BE2C (cell line): ENCODE measurements around the gene PRDM10.

ENCODE experiments used
- DNase-seq: peaks from one replicate; pipeline ENCODE4 v3.0.0-alpha.2; 2020
- H3K27me3 ChIP-seq: fragments of 250-450 bp; sonication (Bioruptor Pico); 2 replicates; pipeline ENCODE4 v1.5.1; 2020; ENCODE audit warnings: mild to moderate bottlenecking
- H3K36me3 ChIP-seq: fragments of 250-450 bp; sonication (Bioruptor Pico); 2 replicates; pipeline ENCODE4 v1.5.1; 2020; ENCODE audit warnings: mild to moderate bottlenecking
- H3K4me1 ChIP-seq: fragments of 250-450 bp; sonication (Bioruptor Pico); 2 replicates; pipeline ENCODE4 v1.5.1; 2020
- H3K4me3 ChIP-seq: 2 replicates; pipeline ENCODE4 v1.5.1; 2011; ENCODE audit warnings: low read depth, low read length
- H3K9me3 ChIP-seq: fragments of 250-450 bp; sonication (Bioruptor Pico); 2 replicates; pipeline ENCODE4 v1.5.1; 2020
- TF ChIP-seq, protein P1 (sequence below): IDR thresholded peaks from 2 replicates; pipeline ENCODE4 v1.5.1; 2012; ENCODE audit warnings: mild to moderate bottlenecking, low read depth, low read length

PRDM10 gene

DNA sequence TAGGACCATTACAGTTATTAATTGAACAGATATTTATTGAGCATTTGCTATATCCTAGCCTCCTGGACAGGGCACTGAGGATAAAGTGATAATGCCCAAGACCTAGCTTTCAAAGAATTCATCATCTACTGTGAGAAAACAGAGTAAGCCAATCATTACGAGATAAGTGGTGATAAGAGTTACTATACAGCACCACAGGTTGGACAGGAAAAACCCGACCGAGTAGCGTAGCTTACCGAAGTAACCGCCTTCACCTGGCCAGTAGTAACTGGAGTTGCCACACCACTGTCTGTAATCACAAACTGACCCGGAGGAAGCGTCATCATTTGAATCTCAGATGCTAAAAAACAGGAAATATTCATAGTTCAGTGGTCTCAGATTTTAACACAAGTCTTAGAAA, 97.2 kb downstream of the PRDM10 start:
- H3K36me3 ChIP-seq: no peaks in the 10 kb centered on the region; the same call in 1 of the 2 replicates

DNA sequence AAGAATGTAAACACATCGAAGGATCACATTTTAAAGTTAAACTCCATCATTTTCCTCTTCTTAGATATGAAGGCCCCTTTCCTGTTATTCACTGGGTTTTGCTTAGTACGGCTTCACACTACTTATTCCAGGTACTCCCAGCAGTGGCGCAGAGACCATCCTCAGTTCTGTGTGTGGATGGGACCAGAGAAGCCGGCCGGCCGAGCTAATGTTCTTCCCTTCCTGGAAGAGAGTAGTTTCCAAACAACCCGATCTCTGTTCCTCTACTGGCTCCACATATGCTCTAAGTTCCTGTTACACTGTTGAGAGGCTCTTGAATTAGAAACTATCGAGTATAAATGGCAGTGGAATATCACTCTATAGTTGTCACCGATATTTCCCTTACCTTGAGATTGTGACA, 106.6 kb downstream of the PRDM10 start:
- no peaks in the 10 kb centered on the region for H3K9me3 ChIP-seq
- H3K27me3 ChIP-seq: no peaks in the 10 kb centered on the region
- DNase-seq: no peak
- H3K4me1 ChIP-seq: peaks cover 8% of the 10 kb centered on the region
- peak overlapping the region; percentile 94 for H3K4me3 ChIP-seq
- H3K36me3 ChIP-seq: peaks cover 18% of the 10 kb centered on the region
- TF ChIP-seq, protein P1, sequence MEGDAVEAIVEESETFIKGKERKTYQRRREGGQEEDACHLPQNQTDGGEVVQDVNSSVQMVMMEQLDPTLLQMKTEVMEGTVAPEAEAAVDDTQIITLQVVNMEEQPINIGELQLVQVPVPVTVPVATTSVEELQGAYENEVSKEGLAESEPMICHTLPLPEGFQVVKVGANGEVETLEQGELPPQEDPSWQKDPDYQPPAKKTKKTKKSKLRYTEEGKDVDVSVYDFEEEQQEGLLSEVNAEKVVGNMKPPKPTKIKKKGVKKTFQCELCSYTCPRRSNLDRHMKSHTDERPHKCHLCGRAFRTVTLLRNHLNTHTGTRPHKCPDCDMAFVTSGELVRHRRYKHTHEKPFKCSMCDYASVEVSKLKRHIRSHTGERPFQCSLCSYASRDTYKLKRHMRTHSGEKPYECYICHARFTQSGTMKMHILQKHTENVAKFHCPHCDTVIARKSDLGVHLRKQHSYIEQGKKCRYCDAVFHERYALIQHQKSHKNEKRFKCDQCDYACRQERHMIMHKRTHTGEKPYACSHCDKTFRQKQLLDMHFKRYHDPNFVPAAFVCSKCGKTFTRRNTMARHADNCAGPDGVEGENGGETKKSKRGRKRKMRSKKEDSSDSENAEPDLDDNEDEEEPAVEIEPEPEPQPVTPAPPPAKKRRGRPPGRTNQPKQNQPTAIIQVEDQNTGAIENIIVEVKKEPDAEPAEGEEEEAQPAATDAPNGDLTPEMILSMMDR: no peak

More for the DNA sequence above, 97.2 kb downstream of the PRDM10 start:
- H3K9me3 ChIP-seq: no peaks in the 10 kb centered on the region
- no peaks in the 10 kb centered on the region for H3K27me3 ChIP-seq
- H3K4me3 ChIP-seq: no peak overlapping the region
- DNase-seq: no peak
- no peaks in the 10 kb centered on the region for H3K4me1 ChIP-seq
- TF ChIP-seq, protein P1: no peak

DNA sequence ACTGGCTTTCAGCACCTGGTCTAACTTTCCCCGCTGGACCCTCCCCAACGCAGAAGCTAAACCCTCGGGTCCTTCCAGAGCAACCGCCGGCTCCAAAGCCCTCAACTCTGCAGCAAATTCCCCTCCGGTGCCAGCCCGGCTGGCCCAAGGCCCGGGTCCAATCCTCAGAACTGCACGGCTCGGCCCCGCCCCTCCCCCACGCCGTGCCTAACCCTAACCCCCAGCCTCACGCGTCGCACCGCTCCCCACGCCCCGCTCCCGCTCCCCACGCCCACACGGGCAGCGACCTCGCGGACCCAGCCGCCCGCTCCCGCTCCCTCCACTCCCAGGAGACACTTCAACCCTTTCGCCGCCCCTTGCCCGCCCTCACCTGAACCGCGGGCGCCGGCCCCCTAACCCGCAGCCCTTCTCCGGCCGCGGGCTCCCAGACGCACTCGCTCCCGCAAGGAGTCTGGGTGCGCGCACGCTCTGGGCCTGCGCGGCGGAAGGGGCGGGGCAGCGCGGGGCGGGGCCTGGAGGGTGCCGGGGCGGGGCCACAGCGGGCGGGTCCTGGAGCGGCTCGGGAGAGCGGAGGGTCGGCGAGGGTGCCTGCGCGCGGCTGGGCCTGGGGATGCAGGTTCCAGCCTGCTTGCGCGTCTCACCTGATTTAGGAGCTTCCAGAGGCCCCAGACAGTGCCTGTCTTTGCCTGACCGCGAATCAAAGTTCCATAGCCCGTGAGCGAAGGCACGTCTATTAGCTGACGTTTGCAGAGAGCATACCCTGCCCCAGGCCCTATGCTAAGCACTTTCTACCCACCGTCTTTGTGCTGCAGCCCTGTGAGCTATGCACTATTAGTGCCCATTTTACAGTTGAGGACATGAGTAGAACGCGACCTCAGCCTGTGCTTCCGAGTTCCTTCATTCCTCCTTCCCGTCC, 107.3 kb downstream of the PRDM10 start, which contains the start of gene NFRKB:
Gene NFRKB (minus strand): TSS at position 453 of the 916 bp plus-strand sequence. CDS start 2,729 bp downstream, outside the sequence.
- TF ChIP-seq, protein P1: no peak
- Histone ChIP-seq H3K27me3 (no peaks in the 10 kb centered on the region), H3K36me3 (peaks cover 25% of the 10 kb centered on the region), H3K9me3 (no peaks in the 10 kb centered on the region), H3K4me1 (peaks cover 8% of the 10 kb centered on the region), H3K4me3 (peak within 1 kb of the TSS; percentile 94)
- peak; percentile 92 for DNase-seq

DNA sequence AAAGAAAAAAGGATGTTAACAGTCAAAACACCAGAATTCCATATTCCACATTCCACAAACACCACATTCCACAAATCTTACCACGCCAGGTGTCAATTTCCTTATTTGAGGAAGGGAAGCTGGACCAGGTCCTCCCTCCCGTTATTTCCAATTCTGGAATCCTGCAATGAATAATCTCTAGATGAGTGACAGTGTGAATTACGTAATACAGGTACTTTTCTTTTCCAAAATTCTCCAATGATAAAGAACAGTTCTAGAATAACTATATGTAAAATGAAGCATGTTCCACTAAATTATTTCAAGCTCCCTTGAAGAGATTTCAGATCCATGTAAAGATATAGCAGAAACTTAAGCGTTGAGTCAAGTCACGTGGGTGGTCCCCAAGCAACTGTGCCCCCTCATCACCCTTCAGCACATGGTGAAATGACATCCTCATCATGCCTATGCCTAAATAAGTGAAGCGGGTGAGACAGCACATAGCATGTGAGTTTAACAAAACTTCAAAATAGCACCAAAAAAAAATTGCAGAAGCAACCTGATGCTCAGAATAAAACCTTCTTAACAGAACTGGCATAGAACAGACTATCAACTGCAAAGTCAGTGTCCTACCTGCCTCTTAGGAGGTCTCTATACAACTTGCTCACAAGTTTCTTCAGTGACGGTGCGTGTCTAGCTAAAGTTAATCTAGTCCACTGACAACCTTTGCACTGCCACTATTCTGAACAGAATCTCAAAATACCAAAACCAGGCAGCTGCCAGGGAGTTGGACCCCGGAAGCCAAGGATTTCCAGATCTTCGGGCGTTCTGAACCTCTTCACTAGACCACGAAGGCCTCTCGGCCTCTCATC, 108.1 kb downstream of the PRDM10 start:
- TF ChIP-seq, protein P1: no peak
- no peak for DNase-seq
- Histone ChIP-seq H3K4me1 (peaks cover 8% of the 10 kb centered on the region), H3K9me3 (no peaks in the 10 kb centered on the region), H3K27me3 (no peaks in the 10 kb centered on the region), H3K4me3 (peak overlapping the region; percentile 94), H3K36me3 (peaks cover 31% of the 10 kb centered on the region)

DNA sequence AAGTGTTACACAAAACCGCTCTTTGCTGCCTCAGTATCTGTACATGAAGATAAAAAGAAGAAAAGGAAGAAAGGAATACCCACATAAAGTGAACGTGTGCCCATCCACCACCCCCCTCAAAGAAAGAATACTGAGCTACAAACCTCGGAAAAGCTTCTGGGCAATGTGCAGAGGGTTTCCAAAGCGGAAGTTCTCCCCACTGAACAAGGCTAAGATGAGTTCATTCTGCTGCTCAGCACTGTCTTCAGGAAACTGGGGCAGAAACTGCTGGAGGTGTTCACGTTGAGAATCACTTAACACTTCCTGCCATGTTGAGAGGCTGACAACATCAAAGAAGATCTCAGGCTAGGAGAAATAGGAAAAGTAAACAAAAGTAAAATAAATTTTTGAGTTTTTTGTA, 114.2 kb downstream of the PRDM10 start:
- Histone ChIP-seq H3K4me1 (no peaks in the 10 kb centered on the region), H3K9me3 (no peaks in the 10 kb centered on the region), H3K4me3 (no peak overlapping the region), H3K27me3 (no peaks in the 10 kb centered on the region), H3K36me3 (peaks cover 90% of the 10 kb centered on the region)
- TF ChIP-seq, protein P1: no peak
- DNase-seq: no peak
